CD14-positive monocyte (primary cell): Measurements from ENCODE around the gene HSPB1. TPM values are rescaled to one million over a fixed set of nuclear protein-coding genes. Genes with fewer than 3 reads are reported as not detected.
A peak's percentile ranks its signal among the peaks of the same experiment; 100 is the strongest.

Experiments used
- DNase-seq, 3 donors: peaks; one replicate each; pipeline ENCODE4 v3.0.0-alpha.2; 2011 to 2022
- H2AFZ ChIP-seq: 2 replicates; pipeline ENCODE4 v1.6.0; 2012; ENCODE audit warnings: mild to moderate bottlenecking, low read depth, low read length, inconsistent platforms; ENCODE audit not compliant: insufficient read depth, poor library complexity, severe bottlenecking
- H3K27ac ChIP-seq, 2 donors: 1 replicate in 1 of 2; 2 replicates in 1 of 2; pipeline ENCODE4 v1.5.1; 2012 to 2013; ENCODE audit warnings: low read length in 2 of 2, control low read depth in 1 of 2, inconsistent platforms in 1 of 2, low read depth in 1 of 2, mild to moderate bottlenecking in 1 of 2
- H3K27me3 ChIP-seq, 2 donors: one replicate each; pipeline versions ENCODE4 v1.6.0 to v1.6.1; 2011 to 2013; ENCODE audit warnings: low read length in 2 of 2; ENCODE audit not compliant: control insufficient read depth in 2 of 2, insufficient read depth in 2 of 2
- H3K36me3 ChIP-seq, 2 donors: replicated peaks in 1 of 2; 1 replicate in 1 of 2; 2 replicates in 1 of 2; pipeline versions ENCODE4 v1.5.1 to v1.6.1; 2012 to 2013; ENCODE audit warnings: low read length in 2 of 2, control low read depth in 1 of 2, inconsistent platforms in 1 of 2, mild to moderate bottlenecking in 1 of 2; ENCODE audit not compliant: insufficient read depth in 2 of 2, control insufficient read depth in 1 of 2
- H3K4me1 ChIP-seq, 2 donors: 1 replicate in 1 of 2; 2 replicates in 1 of 2; pipeline versions ENCODE4 v1.5.1 to v1.6.1; 2012 to 2013; ENCODE audit warnings: low read length in 2 of 2, control low read depth in 1 of 2, inconsistent platforms in 1 of 2, mild to moderate bottlenecking in 1 of 2, moderate library complexity in 1 of 2; ENCODE audit not compliant: insufficient read depth in 2 of 2, control insufficient read depth in 1 of 2
- H3K4me2 ChIP-seq: replicated peaks from 2 replicates; pipeline ENCODE3; 2012; ENCODE audit warnings: low read length, moderate library complexity, mild to moderate bottlenecking; ENCODE audit not compliant: poor library complexity, severe bottlenecking; ENCODE audit errors: extremely low read depth
- H3K4me3 ChIP-seq, 3 experiments: fragments of 200-600 bp in 1 of 3; sonication (generic) in 1 of 3; replicated peaks in 1 of 3; 1 replicate in 2 of 3; 2 replicates in 1 of 3; pipeline ENCODE4 v1.5.1; 2011 to 2013; ENCODE audit warnings: low read length in 3 of 3, mild to moderate bottlenecking in 3 of 3, control low read depth in 2 of 3, low read depth in 2 of 3, inconsistent platforms in 1 of 3, moderate library complexity in 1 of 3
- H3K79me2 ChIP-seq: 2 replicates; pipeline ENCODE4 v1.6.0; 2012; ENCODE audit warnings: mild to moderate bottlenecking, control low read depth, inconsistent platforms, low read length, moderate library complexity; ENCODE audit not compliant: insufficient read depth
- H3K9ac ChIP-seq: 2 replicates; pipeline ENCODE4 v1.6.0; 2017; ENCODE audit warnings: low read length, mild to moderate bottlenecking; ENCODE audit not compliant: insufficient read depth, poor library complexity, severe bottlenecking
- H3K9me3 ChIP-seq, 2 donors: replicated peaks in 1 of 2; 1 replicate in 1 of 2; 2 replicates in 1 of 2; pipeline versions ENCODE4 v1.5.1 to v1.6.1; 2012 to 2013; ENCODE audit warnings: low read length in 2 of 2, control low read depth in 1 of 2; ENCODE audit not compliant: control insufficient read depth in 1 of 2, insufficient read depth in 1 of 2
- H4K20me1 ChIP-seq: 2 replicates; pipeline ENCODE4 v1.6.0; 2012; ENCODE audit warnings: mild to moderate bottlenecking, low read length, control low read depth, moderate library complexity; ENCODE audit not compliant: insufficient read depth
- H3K27ac Mint-ChIP-seq, 7 donors: one replicate each; pipeline ENCODE4 v1.8.0; 2020; ENCODE audit warnings: mild to moderate bottlenecking in 7 of 7, mixed read lengths in 7 of 7, moderate library complexity in 6 of 7, inconsistent platforms in 2 of 7
- H3K27me3 Mint-ChIP-seq, 3 donors: one replicate each; pipeline ENCODE4 v1.8.0; 2021 to 2022; ENCODE audit warnings: low read depth in 3 of 3, mild to moderate bottlenecking in 3 of 3, mixed read lengths in 3 of 3, moderate library complexity in 3 of 3, inconsistent platforms in 1 of 3
- H3K36me3 Mint-ChIP-seq, 2 donors: one replicate each; pipeline ENCODE4 v1.8.0; 2020; ENCODE audit warnings: mixed read lengths in 2 of 2, inconsistent platforms in 1 of 2, mild to moderate bottlenecking in 1 of 2
- H3K4me1 Mint-ChIP-seq: one replicate; pipeline ENCODE4 v1.8.0; 2020; ENCODE audit warnings: mild to moderate bottlenecking, mixed read lengths
- H3K4me3 Mint-ChIP-seq, 2 donors: one replicate each; pipeline ENCODE4 v1.8.0; 2020; ENCODE audit warnings: mild to moderate bottlenecking in 2 of 2, mixed read lengths in 2 of 2, moderate library complexity in 1 of 2
- H3K9me3 Mint-ChIP-seq, 7 donors: one replicate each; pipeline ENCODE4 v1.8.0; 2020 to 2022; ENCODE audit warnings: mixed read lengths in 7 of 7, mild to moderate bottlenecking in 6 of 7, moderate library complexity in 6 of 7, inconsistent platforms in 2 of 7
- WGBS: methylation state at CpG from one replicate; pipeline ENCODE4 v1.1.5; 2013; ENCODE audit warnings: missing lambda C conversion rate; ENCODE audit not compliant: insufficient coverage; 5-methylcytosine and 5-hydroxymethylcytosine counted together
- intact Hi-C, 2 donors: fragments of 100-400 bp; cut with micrococcal nuclease; formaldehyde crosslinking; loops; one replicate each; pipeline versions ENCODE4 v1.15.0 to v1.15.1; 2023
- polyA plus RNA-seq, 3 donors: library from polyadenylated mRNA; depleted of rRNA in 1 of 3; unstranded in 2 of 3; stranded (reverse) in 1 of 3; fragments of 300-500 nt in 2 of 3; fragments of >200 nt in 1 of 3; fragmentation: Illumina TruSeq in 2 of 3; gene quantifications; 1 replicate in 2 of 3; 2 replicates in 1 of 3; pipeline ENCODE4 v1.2.3, GENCODE V29; 2012 to 2021
- TF ChIP-seq, protein P1 (sequence below): fragments of 200-600 bp; IDR thresholded peaks from one replicate; pipeline ENCODE4 v1.8.0; 2022; ENCODE audit warnings: antibody characterized with exemption, mild to moderate bottlenecking

The HSPB1 gene
- polyA plus RNA-seq, 3 donors, result 8.3 to 20.7 (median 8.9) TPM

DNA sequence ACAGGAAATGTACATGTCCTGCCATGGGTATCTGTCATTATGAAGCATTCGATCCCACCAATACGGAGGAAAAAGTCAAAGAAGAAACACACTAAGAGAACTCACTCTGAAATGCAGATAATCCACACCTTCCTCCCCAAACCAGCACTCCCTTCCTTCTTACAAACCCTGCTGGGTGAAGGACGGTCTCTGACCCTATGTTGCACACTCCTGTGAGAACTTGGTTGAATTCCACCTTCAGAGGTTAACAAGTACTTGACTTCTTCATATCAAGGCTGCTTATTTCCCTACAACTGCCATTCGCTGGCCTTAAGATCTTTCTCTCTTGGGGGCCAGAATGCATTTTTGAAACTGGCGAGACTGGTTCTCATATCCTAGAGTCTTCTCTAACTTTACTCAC is 39.7 kb downstream of the HSPB1 start:
- 95% methylated on average over 5 of the region's 5 CpGs for WGBS
- Histone ChIP-seq H3K9ac (no peak overlapping the region), H3K79me2 (peaks cover 100% of the 10 kb centered on the region), H3K4me1 (peaks cover 4 to 6% of the 10 kb centered on the region in 2 donors), H3K36me3 (peaks cover 48 to 91% of the 10 kb centered on the region in 2 donors), H3K4me2 (no peak overlapping the region), H3K4me3 (no peak overlapping the region), H4K20me1 (peaks cover 100% of the 10 kb centered on the region), H3K27ac (peak overlapping the region in 1 of 2 donors; percentile 3), H2AFZ (no peak overlapping the region), H3K27me3 (no peaks in the 10 kb centered on the region), H3K9me3 (no peaks in the 10 kb centered on the region)
- Mint-ChIP-seq H3K9me3 (no peaks in the 10 kb centered on the region), H3K27me3 (no peaks in the 10 kb centered on the region), H3K27ac (peak overlapping the region in 5 of 7 donors; percentile 32 to 74 (median 53)), H3K36me3 (peaks cover 52 to 85% of the 10 kb centered on the region in 2 donors), H3K4me1 (peaks cover 36% of the 10 kb centered on the region), H3K4me3 (no peak overlapping the region)
- no peak for DNase-seq
- intact Hi-C loops, result no loop called here
- TF ChIP-seq, protein P1, sequence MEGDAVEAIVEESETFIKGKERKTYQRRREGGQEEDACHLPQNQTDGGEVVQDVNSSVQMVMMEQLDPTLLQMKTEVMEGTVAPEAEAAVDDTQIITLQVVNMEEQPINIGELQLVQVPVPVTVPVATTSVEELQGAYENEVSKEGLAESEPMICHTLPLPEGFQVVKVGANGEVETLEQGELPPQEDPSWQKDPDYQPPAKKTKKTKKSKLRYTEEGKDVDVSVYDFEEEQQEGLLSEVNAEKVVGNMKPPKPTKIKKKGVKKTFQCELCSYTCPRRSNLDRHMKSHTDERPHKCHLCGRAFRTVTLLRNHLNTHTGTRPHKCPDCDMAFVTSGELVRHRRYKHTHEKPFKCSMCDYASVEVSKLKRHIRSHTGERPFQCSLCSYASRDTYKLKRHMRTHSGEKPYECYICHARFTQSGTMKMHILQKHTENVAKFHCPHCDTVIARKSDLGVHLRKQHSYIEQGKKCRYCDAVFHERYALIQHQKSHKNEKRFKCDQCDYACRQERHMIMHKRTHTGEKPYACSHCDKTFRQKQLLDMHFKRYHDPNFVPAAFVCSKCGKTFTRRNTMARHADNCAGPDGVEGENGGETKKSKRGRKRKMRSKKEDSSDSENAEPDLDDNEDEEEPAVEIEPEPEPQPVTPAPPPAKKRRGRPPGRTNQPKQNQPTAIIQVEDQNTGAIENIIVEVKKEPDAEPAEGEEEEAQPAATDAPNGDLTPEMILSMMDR, result no peak

DNA sequence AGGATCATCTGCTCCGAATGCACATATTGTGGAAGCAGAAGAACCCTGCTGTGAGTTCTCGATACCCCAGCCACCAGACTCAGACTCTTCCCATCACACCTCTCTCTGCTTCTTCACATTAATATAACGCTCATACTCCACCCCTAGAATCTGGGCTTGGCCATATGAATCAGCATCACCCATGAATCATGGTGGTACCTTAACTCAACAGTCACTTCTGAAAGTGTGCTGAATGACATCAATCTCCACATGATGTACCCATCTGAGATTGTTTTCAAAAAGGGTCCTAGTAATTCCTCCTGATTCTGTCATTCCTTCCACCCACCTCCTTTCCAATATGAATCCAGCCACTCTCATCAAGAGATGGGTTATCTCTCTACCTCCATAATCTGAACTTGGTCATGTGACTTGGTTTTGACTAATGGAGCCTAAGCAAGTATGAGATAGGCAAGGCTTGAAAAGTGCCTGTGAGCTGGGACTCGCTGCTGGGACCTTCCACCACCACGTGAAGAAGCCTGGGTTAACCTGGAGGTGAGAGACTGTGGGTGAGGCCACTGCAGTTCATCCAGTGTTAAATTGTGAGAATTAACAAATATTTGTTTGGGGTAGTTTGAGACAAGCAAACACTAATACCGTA is 40.9 kb downstream of the HSPB1 start:
- intact Hi-C loops, result no loop called here
- Histone ChIP-seq H2AFZ (no peak overlapping the region), H4K20me1 (peaks cover 100% of the 10 kb centered on the region), H3K27me3 (no peaks in the 10 kb centered on the region), H3K9me3 (no peaks in the 10 kb centered on the region), H3K4me3 (no peak overlapping the region), H3K4me2 (no peak overlapping the region), H3K4me1 (peaks cover 6 to 7% of the 10 kb centered on the region in 2 donors), H3K79me2 (peaks cover 100% of the 10 kb centered on the region), H3K27ac (peak overlapping the region in 1 of 2 donors; percentile 11), H3K36me3 (peaks cover 50 to 91% of the 10 kb centered on the region in 2 donors), H3K9ac (no peak overlapping the region)
- no peaks in the 10 kb centered on the region for H3K9me3 Mint-ChIP-seq
- H3K36me3 Mint-ChIP-seq, result peaks cover 55 to 86% of the 10 kb centered on the region in 2 donors
- no peaks in the 10 kb centered on the region for H3K27me3 Mint-ChIP-seq
- peak overlapping the region in 2 of 7 donors; percentile 8 to 20 for H3K27ac Mint-ChIP-seq
- TF ChIP-seq, protein P1, result no peak
- H3K4me1 Mint-ChIP-seq, result peaks cover 39% of the 10 kb centered on the region
- DNase-seq, result no peak
- WGBS, result 95% methylated on average over 5 of the region's 6 CpGs
- no peak overlapping the region for H3K4me3 Mint-ChIP-seq
